Smooth muscle cell of the brain vasculature (primary cell): ENCODE data around the gene ANGPTL7.
"Not testable (repeated sequence)": the region's sequence is repeated elsewhere in the genome, so short reads cannot be mapped to it uniquely, and the experiment has no call there.

Source experiments
- DNase-seq: peaks from one replicate; pipeline ENCODE4 v3.0.0-alpha.2; 2012; ENCODE audit warnings: low read depth, low spot score

The ANGPTL7 gene

DNA sequence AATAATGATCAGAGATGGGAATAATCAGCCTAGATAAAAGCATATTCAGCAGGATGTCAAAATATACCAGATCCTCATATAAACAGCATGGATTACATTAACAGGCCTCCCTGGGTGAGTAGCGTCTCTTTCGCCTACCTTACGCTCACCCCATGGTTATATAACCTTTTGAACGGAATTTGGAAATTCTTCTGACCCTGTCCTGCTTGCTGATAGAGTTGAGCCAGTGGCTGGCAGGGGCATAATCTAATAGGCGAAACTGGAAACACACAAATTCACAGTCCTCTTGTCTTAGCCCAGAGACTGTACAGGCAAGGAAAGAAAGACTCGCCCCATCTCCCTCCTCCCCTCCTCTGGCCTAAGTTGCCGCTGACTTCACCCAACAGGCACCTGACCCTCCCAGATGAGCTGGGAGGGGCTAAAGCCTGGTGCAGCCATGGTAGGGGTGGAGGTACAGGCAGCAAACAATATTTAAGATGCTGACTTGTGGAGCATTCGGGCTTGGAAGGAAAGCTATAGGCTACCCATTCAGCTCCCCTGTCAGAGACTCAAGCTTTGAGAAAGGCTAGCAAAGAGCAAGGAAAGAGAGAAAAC lies at the start of gene ANGPTL7:
ANGPTL7 (plus strand) TSS at position 498 of the 594 bp plus-strand sequence. CDS start 225 bp downstream, outside the sequence.
- DNase-seq, result no peak

DNA sequence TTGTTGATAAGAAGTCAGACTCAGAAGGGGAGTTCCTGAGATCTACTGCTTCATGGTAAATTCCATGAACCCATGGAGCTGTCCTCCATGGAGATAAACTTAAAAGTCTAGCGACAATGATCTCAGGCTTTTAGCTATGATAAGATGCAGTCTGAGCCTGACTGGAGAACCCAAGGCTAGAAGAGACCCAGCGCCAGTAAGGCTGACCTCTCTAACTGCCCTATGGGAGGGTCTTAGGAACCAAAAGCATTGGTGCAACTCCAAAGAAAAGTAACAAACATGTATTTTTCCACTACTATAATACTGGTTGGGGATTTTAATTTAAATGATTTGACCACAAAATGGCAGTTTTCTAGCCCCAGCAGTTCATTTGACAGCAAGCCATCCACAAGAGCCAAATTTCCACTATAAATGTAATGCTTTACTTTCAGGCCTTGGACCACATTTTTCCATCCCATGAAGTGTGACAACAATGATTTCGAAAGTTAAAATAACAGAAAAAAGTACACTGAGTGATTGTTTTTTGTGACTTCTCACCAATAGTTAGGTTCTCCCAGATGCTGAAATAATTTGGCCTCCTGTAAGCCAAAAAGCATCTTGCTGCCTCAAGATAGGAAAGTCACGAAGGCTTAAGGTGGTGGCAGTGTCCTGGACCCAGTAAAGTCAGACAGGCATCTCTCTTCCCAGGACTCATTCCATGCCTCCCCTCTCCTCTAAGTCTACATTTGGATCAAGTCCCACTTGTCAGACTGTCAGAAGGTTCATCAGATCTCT lies 46.4 kb upstream of the ANGPTL7 start:
- DNase-seq, result no peak

- DNase-seq, result no peak
Measured at GRCh38 chr1:11143401-11143800, 45.8 kb upstream of the ANGPTL7 start.

- DNase-seq, result no peak
Measured at GRCh38 chr1:11143907-11144306, 45.2 kb upstream of the ANGPTL7 start.

DNA sequence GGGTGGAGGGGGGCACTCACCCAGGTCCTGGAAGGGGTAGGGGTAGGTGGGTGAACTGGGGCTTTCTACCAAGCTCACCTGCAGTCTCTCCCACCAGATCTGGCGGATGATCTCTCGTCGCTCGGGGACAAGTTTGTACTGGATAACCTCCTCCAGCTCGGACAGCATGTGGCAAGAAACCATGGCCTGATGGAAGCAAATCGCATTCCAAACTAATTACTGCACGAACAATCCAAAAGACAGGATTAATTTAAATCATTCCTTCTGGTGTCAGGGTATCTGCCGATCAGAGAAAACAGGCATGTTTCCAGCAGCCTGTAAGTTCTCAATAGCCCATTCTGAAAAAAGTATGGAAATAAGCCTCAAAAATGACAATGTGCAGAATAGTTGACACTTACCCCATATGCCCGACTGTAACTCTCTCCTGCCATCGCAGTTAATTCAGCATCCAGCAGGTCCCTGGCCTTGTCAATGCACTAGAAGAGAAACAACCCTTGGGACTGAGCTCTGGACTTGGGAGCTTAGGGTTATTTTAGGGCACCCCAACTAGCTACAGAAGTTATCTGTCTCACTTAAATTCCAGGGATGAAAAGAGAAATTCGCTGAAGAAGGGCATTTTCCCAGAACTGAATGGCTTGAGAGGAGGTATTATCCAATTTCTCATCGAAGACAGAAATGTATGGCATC lies 44.4 kb upstream of the ANGPTL7 start:
- no peak for DNase-seq

GRCh38 chr1:11145741-11146140 lies 43.4 kb upstream of the ANGPTL7 start:
- no peak for DNase-seq

- DNase-seq, result no peak
Measured at GRCh38 chr1:11147197-11147770, 41.9 kb upstream of the ANGPTL7 start.

GRCh38 chr1:11150326-11150725 lies 38.8 kb upstream of the ANGPTL7 start:
- no peak for DNase-seq

- DNase-seq, result no peak
Measured at GRCh38 chr1:11151114-11151513, 38.0 kb upstream of the ANGPTL7 start.

DNA sequence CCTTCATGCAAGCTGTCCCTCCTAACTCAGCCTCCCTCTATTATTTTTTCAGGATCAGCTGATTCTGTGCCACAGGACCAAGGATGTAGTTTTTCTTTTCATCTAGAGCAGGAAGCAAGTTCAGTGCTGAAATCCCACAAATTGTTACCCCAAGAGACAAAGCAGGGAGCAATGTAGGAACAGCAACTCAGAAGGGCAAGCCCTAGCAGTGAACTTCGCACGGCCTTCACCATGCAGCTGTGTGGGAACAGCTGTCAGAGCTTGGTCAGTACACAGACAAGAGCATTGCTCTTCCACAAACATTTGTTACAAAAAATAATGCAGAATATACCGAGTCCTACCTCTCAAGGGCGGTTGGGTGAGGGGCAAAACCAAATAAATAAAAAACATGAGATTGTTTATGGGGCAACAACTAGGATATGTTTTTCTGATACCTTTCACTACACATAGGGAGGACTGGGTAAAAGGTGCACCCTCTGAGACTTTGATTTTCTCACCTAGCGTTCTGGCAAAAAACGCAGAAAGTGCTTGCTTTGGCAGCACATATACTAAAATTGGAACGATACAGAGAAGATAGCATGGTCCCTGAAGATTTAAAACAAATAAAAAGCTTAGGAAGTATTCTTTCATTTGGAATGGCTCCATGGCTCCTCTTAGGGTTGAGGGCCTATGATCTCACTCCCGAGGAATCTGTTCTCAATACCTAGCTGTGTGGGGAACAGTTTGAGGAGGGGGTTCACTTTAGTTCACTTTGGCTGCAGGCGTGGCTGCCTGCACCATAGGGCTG lies 37.1 kb upstream of the ANGPTL7 start:
- DNase-seq, result peak; percentile 37

GRCh38 chr1:11152755-11153154 lies 36.4 kb upstream of the ANGPTL7 start:
- DNase-seq, result no peak

- DNase-seq, result no peak
Measured at GRCh38 chr1:11153184-11153583, 36.0 kb upstream of the ANGPTL7 start.

DNA sequence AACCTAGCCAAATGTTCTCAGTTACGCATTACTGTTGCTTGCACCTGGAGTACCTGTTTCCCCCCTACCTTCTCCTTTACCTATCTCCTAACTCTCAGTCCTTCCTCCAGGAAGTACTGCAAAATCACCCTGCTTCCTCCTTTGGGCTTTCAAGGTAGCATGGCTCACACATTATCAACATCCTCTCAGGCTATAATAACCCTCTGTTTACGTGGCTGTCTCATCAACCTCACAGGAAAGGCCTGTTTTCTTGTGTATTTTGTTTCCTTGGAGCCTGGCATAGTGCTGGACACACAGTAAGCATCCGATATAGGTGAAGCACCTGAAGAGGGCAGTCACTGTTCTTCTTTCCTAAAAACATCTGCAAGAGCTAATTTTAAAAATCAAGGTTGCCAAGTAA lies 32.7 kb upstream of the ANGPTL7 start:
- no peak for DNase-seq

- no peak for DNase-seq
Measured at GRCh38 chr1:11156963-11157362, 32.2 kb upstream of the ANGPTL7 start.

GRCh38 chr1:11157394-11157793 lies 31.8 kb upstream of the ANGPTL7 start:
- no peak for DNase-seq

- DNase-seq, result no peak
Measured at GRCh38 chr1:11157867-11158266, 31.3 kb upstream of the ANGPTL7 start.

- DNase-seq, result no peak
Measured at GRCh38 chr1:11158291-11158690, 30.9 kb upstream of the ANGPTL7 start.

- DNase-seq, result peak; percentile 45
Measured at GRCh38 chr1:11158720-11159321, 30.3 kb upstream of the ANGPTL7 start.

DNA sequence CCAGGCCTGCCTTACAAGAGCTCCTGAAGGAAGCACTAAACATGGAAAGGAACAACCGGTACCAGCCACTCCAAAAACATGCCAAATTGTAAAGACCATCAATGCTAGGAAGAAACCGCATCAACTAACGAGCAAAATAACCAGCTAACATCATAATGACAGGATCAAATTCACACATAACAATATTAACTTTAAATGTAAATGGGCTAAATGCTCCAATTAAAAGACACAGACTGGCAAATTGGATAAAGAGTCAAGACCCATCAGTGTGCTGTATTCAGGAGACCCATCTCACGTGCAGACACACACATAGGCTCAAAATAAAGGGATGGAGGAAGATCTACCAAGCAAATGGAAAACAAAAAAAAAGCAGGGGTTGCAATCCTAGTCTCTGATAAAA lies 26.4 kb upstream of the ANGPTL7 start:
- not testable (repeated sequence) for DNase-seq

- not testable (repeated sequence) for DNase-seq
Measured at GRCh38 chr1:11166744-11167143, 22.4 kb upstream of the ANGPTL7 start.

- no peak for DNase-seq
Measured at GRCh38 chr1:11168731-11169130, 20.4 kb upstream of the ANGPTL7 start.
